K562 (cell line): ENCODE data around the gene MEOX2. TPM values are rescaled to one million over a fixed set of nuclear protein-coding genes. Genes with fewer than 3 reads are reported as not detected.

ENCODE experiments used
- ATAC-seq: fragments of 200-7000 bp; cut with Tn5 transposase; 3 replicates; pipeline ENCODE4 v1.9.1; 2020; ENCODE audit warnings: moderate library complexity
- BruUV-seq: library from RNA; stranded (reverse); fragments of 400-500 nt; replicated peaks from 2 replicates; lab custom pipeline; 2021; lab: Mats Ljungman, UMichigan
- CTCF ChIA-PET: fragments of 300-600 bp; formaldehyde crosslinking; extraction: SDS; loops from one replicate; lab custom pipeline; 2021; ENCODE audit warnings: low intra/inter-chr PET ratio; lab: Yijun Ruan, JAX
- POLR2A ChIA-PET: fragments of 300-600, 350-650 bp; sonication (Branson Sonifier 250); formaldehyde crosslinking; extraction: SDS; loops from one replicate; lab custom pipeline; 2021; ENCODE audit warnings: antibody characterized with exemption, inconsistent platforms; lab: Yijun Ruan, JAX
- DNase-seq, 4 experiments: peaks; one replicate each; pipeline versions ENCODE4 v3.0.0 to v3.0.0-alpha.2; 2011 to 2018; ENCODE audit warnings: low spot score in 3 of 4, mixed read lengths in 3 of 4; ENCODE audit errors: extremely low read depth in 1 of 4
- FAIRE-seq: peaks from 2 replicates; lab custom pipeline; 2011; peaks lifted over from hg19 to GRCh38; lab: Jason Lieb, UNC
- H2AFZ ChIP-seq: 2 replicates; pipeline ENCODE4 v1.6.0; 2011; ENCODE audit warnings: low read depth, low read length, control low read depth, inconsistent platforms
- H3K27ac ChIP-seq: fragments of 200-600 bp; 3 replicates; pipeline ENCODE4 v1.8.0; 2011; ENCODE audit warnings: low read depth, mild to moderate bottlenecking, control low read depth, inconsistent platforms, low read length, moderate library complexity, mixed read lengths; ENCODE audit errors: extremely low read depth
- H3K27me3 ChIP-seq, 2 experiments: fragments of 300-600 bp in 1 of 2; 2 replicates in 1 of 2; 3 replicates in 1 of 2; pipeline versions ENCODE4 v1.6.0 to v1.8.0; 2011; ENCODE audit warnings: inconsistent platforms in 2 of 2, low read length in 2 of 2, mild to moderate bottlenecking in 1 of 2, mixed read lengths in 1 of 2, moderate library complexity in 1 of 2; ENCODE audit not compliant: control insufficient read depth in 2 of 2, insufficient read depth in 2 of 2
- H3K36me3 ChIP-seq: fragments of 300-600 bp; 3 replicates; pipeline ENCODE4 v1.8.0; 2011; ENCODE audit warnings: mild to moderate bottlenecking, low read length, inconsistent platforms; ENCODE audit not compliant: control insufficient read depth, insufficient read depth
- H3K4me1 ChIP-seq, 2 experiments: fragments of 200-600 bp in 1 of 2; replicated peaks in 1 of 2; 2 replicates in 1 of 2; 3 replicates in 1 of 2; pipeline versions ENCODE4 v1.5.1 to v1.8.0; 2011; ENCODE audit warnings: inconsistent platforms in 2 of 2, low read length in 2 of 2, mild to moderate bottlenecking in 1 of 2, mixed read lengths in 1 of 2, moderate library complexity in 1 of 2; ENCODE audit not compliant: control insufficient read depth in 2 of 2, insufficient read depth in 2 of 2
- H3K4me2 ChIP-seq: 2 replicates; pipeline ENCODE4 v1.6.1; 2011; ENCODE audit warnings: low read length, control low read depth, inconsistent platforms, mixed read lengths; ENCODE audit not compliant: insufficient read depth
- H3K4me3 ChIP-seq: fragments of 200-600 bp; sonication (generic), shearing (Covaris generic); 2 replicates; pipeline ENCODE4 v1.5.1; 2016; ENCODE audit warnings: control low read depth, inconsistent platforms
- H3K79me2 ChIP-seq: fragments of 200-600 bp; 3 replicates; pipeline ENCODE4 v1.8.0; 2011; ENCODE audit warnings: low read length, inconsistent platforms; ENCODE audit not compliant: control insufficient read depth, insufficient read depth
- H3K9ac ChIP-seq, 2 experiments: 2 replicates each; pipeline versions ENCODE4 v1.6.0 to v1.6.1; 2011; ENCODE audit warnings: low read depth in 2 of 2, low read length in 2 of 2, control low read depth in 1 of 2, inconsistent platforms in 1 of 2, mild to moderate bottlenecking in 1 of 2, mixed read lengths in 1 of 2; ENCODE audit not compliant: insufficient read depth in 1 of 2
- H3K9me1 ChIP-seq: one replicate; pipeline ENCODE4 v1.6.0; 2011; ENCODE audit warnings: inconsistent platforms, mild to moderate bottlenecking, low read length, moderate library complexity; ENCODE audit not compliant: control insufficient read depth, insufficient read depth
- H3K9me3 ChIP-seq: replicated peaks from 2 replicates; pipeline ENCODE4 v1.5.1; 2011; ENCODE audit warnings: low read depth, low read length, inconsistent platforms; ENCODE audit not compliant: control insufficient read depth, insufficient read depth
- H4K20me1 ChIP-seq: replicated peaks from 2 replicates; pipeline ENCODE4 v1.6.1; 2011; ENCODE audit warnings: low read length, inconsistent platforms, mixed read lengths; ENCODE audit not compliant: control insufficient read depth, insufficient read depth
- ARNT ChIP-seq, 2 experiments: fragments of 450-650 bp; IDR thresholded peaks; 2 replicates each; pipeline ENCODE4 v1.6.1; 2016; ENCODE audit warnings: mild to moderate bottlenecking in 1 of 2
- DMBX1 ChIP-seq: fragments of 250-450 bp; sonication (Bioruptor Pico); IDR thresholded peaks from 2 replicates; pipeline ENCODE4 v1.8.0; 2022; ENCODE audit warnings: inconsistent platforms, mild to moderate bottlenecking, moderate library complexity, borderline replicate concordance
- E4F1 ChIP-seq: fragments of 250-450 bp; sonication (Bioruptor Pico); IDR thresholded peaks from 2 replicates; pipeline ENCODE4 v1.5.0; 2021; ENCODE audit warnings: mild to moderate bottlenecking, borderline replicate concordance
- ETS1 ChIP-seq: conservative IDR thresholded peaks from 2 replicates; pipeline ENCODE4 v1.6.1; 2011; ENCODE audit warnings: low read depth, mild to moderate bottlenecking, low read length; ENCODE audit not compliant: control insufficient read depth
- EZH2 ChIP-seq: IDR thresholded peaks from 2 replicates; pipeline ENCODE4 v1.6.1; 2012; ENCODE audit warnings: low read depth, mild to moderate bottlenecking, inconsistent platforms, low read length, borderline replicate concordance
- GTF2B ChIP-seq: IDR thresholded peaks from 2 replicates; pipeline ENCODE4 v1.6.1; 2011; ENCODE audit not compliant: insufficient read length; ENCODE audit errors: extremely low read depth
- HNRNPL ChIP-seq: fragments of 200-400 bp; formaldehyde crosslinking; IDR thresholded peaks from 2 replicates; pipeline ENCODE4 v1.6.1; 2017; ENCODE audit warnings: low read depth, mild to moderate bottlenecking, low read length
- KLF13 ChIP-seq: fragments of 450-650 bp; IDR thresholded peaks from 2 replicates; pipeline ENCODE4 v1.6.1; 2016; ENCODE audit warnings: missing genetic modification characterization, low read depth, mild to moderate bottlenecking, missing compliant biosample characterization, moderate library complexity, borderline replicate concordance
- SIN3A ChIP-seq, 2 experiments: fragments of 150-350 bp in 1 of 2; IDR thresholded peaks; 2 replicates each; pipeline ENCODE4 v1.6.1; 2011 to 2016; ENCODE audit warnings: borderline replicate concordance in 2 of 2, low read depth in 2 of 2, low read length in 2 of 2, mild to moderate bottlenecking in 2 of 2, moderate library complexity in 2 of 2; ENCODE audit not compliant: control insufficient read depth in 1 of 2
- SMAD3 ChIP-seq: fragments of 450-650 bp; formaldehyde crosslinking; conservative IDR thresholded peaks from 2 replicates; pipeline ENCODE4 v1.4.0; 2020; ENCODE audit warnings: mild to moderate bottlenecking
- SP2 ChIP-seq: IDR thresholded peaks from 2 replicates; pipeline ENCODE4 v1.6.1; 2011; ENCODE audit warnings: mild to moderate bottlenecking, low read depth, low read length, moderate library complexity; ENCODE audit not compliant: poor library complexity, severe bottlenecking; ENCODE audit errors: extremely low read depth
- SRSF1 ChIP-seq: fragments of 200-400 bp; formaldehyde crosslinking; IDR thresholded peaks from 2 replicates; pipeline ENCODE4 v1.6.1; 2017; ENCODE audit warnings: mild to moderate bottlenecking, low read depth, low read length, moderate library complexity
- TAF7 ChIP-seq: fragments of 450-650 bp; IDR thresholded peaks from 2 replicates; pipeline ENCODE4 v1.6.1; 2016; ENCODE audit warnings: missing genetic modification characterization, missing compliant biosample characterization
- ZNF551 ChIP-seq: fragments of 250-450 bp; sonication (Bioruptor Pico); IDR thresholded peaks from 2 replicates; pipeline ENCODE4 v1.5.0; 2021; ENCODE audit warnings: mild to moderate bottlenecking, moderate library complexity
- WGBS: fragments of 100-300 bp; shearing (Covaris generic); methylation state at CpG from one replicate; pipeline ENCODE4 v1.1.6; 2016; ENCODE audit warnings: low coverage, mixed read lengths; ENCODE audit not compliant: insufficient coverage; ENCODE audit errors: missing lambda C conversion rate; 5-methylcytosine and 5-hydroxymethylcytosine counted together
- in situ Hi-C: fragments of 300-500 bp; cut with MboI; formaldehyde crosslinking; loops from 4 replicates; pipeline ENCODE4 v1.15.0; 2018; ENCODE audit warnings: inconsistent platforms, mixed read lengths
- intact Hi-C: fragments of 100-400 bp; cut with micrococcal nuclease; formaldehyde crosslinking; loops from 2 replicates; pipeline ENCODE4 v1.14.2; 2022
- polyA plus RNA-seq, 8 experiments: library from polyadenylated mRNA; depleted of rRNA in 4 of 8; stranded (reverse) in 5 of 8; unstranded in 3 of 8; fragments of >200 nt; fragmentation: Nextera tagmentation in 2 of 8; fragmentation: Illumina TruSeq in 1 of 8; extraction: Ambion mirVana in 2 of 8; extraction: Trizol in 1 of 8; gene quantifications; 2 replicates each; pipeline versions ENCODE4 v1.2.1 to v1.2.3, GENCODE V29; 2011 to 2014; ENCODE audit warnings: inconsistent platforms in 1 of 8, missing spikeins in 1 of 8
- total RNA-seq, 7 experiments: library from RNA; depleted of rRNA in 6 of 7; stranded (reverse); fragments of >200 nt in 6 of 7; fragmentation: Illumina TruSeq in 2 of 7; extraction: Trizol in 2 of 7; gene quantifications; 2 replicates each; pipeline versions ENCODE4 v1.2.1 to v1.2.3, GENCODE V29; 2011 to 2021; ENCODE audit warnings: low replicate concordance in 1 of 7

Gene MEOX2
- total and polyA plus RNA-seq, 9 of the 15 experiments (the other 6 are each of a cell fraction or from before 2014, with no cell fraction given) = not detected

- H3K9me3 ChIP-seq = no peaks in the 10 kb centered on the region; the same call in 1 of the 2 replicates
- POLR2A ChIA-PET = no interaction called here
- H3K4me1 ChIP-seq = no peaks in the 10 kb centered on the region
- FAIRE-seq (no peak), ATAC-seq (no peak)
- WGBS = 3% methylated on average over 2 of the region's 2 CpGs
- no TSS peak for BruUV-seq
- TF ChIP-seq ARNT (IDR thresholded peaks at IDR 0.05) = no peak
- TF ChIP-seq ETS1 = no peak
- no peak for TF ChIP-seq E4F1 (CRISPR knock-in tag)
- TF ChIP-seq HNRNPL = no peak
- no peak for TF ChIP-seq GTF2B
- TF ChIP-seq EZH2 = no peak
- TF ChIP-seq SMAD3 (CRISPR knock-in tag) = no peak
- TF ChIP-seq DMBX1 = no peak
- no peak for TF ChIP-seq KLF13 (tag)
- TF ChIP-seq SRSF1 = no peak
- TF ChIP-seq ZNF551 (CRISPR knock-in tag) = no peak
- no peak for TF ChIP-seq SP2
- no peak for TF ChIP-seq TAF7 (tag)
- no peak for TF ChIP-seq SIN3A (IDR thresholded peaks at IDR 0.05; ENCODE audit: borderline replicate concordance in 2 of 2, control insufficient read depth in 1 of 2, low read depth in 2 of 2, low read length in 2 of 2)
- TF ChIP-seq, all 486 proteins: peak for 0
- Histone ChIP-seq H3K4me3 (no peak overlapping the region), H4K20me1 (no peaks in the 10 kb centered on the region), H3K27ac (no peak overlapping the region), H3K9me1 (no peaks in the 10 kb centered on the region), H3K79me2 (no peaks in the 10 kb centered on the region), H3K4me2 (no peak overlapping the region), H3K36me3 (no peaks in the 10 kb centered on the region), H3K9ac (no peak overlapping the region), H3K27me3 (no peaks in the 10 kb centered on the region), H2AFZ (no peak overlapping the region)
- CTCF ChIA-PET = no interaction called here
- DNase-seq = no peak
- in situ Hi-C loops = no loop called here
- intact Hi-C loops = no loop called here
Observed at GRCh38 chr7:15610503-15610902, 76.0 kb downstream of the MEOX2 start.
